ENCODE measurements around the gene ZNF576. TPM values are rescaled to one million over a fixed set of nuclear protein-coding genes. Genes with fewer than 3 reads are reported as not detected.
A peak's percentile ranks its signal among the peaks of the same experiment; 100 is the strongest.
"Not testable (repeated sequence)": the region's sequence is repeated elsewhere in the genome, so short reads cannot be mapped to it uniquely, and the experiment has no call there.

Gene ZNF576
- total RNA-seq, 1 donor from 2014 or later: 17.3 TPM

DNA sequence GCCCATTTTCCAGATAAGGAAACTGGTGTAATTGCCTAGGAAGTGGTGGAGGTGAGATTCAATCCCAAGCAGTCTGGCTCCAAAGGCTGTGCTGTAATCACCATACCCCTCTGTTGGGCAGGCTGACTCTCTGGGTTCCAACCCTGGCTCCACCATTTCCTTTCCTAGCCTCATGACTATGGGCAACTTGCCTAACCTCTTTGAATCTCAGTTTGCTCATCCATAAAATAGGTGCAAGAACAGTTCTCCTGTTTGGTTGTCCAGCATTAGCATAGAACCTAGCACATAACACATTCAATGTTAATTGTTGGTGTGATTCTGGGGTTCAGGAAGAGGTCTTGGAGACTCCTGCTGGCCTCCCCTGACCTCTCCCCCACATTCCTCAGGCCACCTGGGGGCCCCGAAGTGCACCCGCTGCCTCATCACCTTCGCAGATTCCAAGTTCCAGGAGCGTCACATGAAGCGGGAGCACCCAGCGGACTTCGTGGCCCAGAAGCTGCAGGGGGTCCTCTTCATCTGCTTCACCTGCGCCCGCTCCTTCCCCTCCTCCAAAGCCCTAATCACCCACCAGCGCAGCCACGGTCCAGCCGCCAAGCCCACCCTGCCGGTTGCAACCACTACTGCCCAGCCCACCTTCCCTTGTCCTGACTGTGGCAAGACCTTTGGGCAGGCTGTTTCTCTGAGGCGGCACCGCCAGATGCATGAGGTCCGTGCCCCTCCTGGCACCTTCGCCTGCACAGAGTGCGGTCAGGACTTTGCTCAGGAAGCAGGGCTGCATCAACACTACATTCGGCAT lies 2.2 kb downstream of the ZNF576 start:
- TF ChIP-seq, protein P1, sequence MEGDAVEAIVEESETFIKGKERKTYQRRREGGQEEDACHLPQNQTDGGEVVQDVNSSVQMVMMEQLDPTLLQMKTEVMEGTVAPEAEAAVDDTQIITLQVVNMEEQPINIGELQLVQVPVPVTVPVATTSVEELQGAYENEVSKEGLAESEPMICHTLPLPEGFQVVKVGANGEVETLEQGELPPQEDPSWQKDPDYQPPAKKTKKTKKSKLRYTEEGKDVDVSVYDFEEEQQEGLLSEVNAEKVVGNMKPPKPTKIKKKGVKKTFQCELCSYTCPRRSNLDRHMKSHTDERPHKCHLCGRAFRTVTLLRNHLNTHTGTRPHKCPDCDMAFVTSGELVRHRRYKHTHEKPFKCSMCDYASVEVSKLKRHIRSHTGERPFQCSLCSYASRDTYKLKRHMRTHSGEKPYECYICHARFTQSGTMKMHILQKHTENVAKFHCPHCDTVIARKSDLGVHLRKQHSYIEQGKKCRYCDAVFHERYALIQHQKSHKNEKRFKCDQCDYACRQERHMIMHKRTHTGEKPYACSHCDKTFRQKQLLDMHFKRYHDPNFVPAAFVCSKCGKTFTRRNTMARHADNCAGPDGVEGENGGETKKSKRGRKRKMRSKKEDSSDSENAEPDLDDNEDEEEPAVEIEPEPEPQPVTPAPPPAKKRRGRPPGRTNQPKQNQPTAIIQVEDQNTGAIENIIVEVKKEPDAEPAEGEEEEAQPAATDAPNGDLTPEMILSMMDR (conservative IDR thresholded peaks at IDR 0.05): no peak
- Mint-ChIP-seq H3K27ac (peak overlapping the region; percentile 98), H3K4me3 (no peak overlapping the region), H3K9me3 (no peaks in the 10 kb centered on the region), H3K4me1 (ENCODE audit: unreplicated experiment) (peaks cover 22% of the 10 kb centered on the region), H3K27me3 (peaks cover 2% of the 10 kb centered on the region), H3K36me3 (peaks cover 6% of the 10 kb centered on the region)
- DNase-seq (ENCODE audit: extremely low spot score, unreplicated experiment): no peak

DNA sequence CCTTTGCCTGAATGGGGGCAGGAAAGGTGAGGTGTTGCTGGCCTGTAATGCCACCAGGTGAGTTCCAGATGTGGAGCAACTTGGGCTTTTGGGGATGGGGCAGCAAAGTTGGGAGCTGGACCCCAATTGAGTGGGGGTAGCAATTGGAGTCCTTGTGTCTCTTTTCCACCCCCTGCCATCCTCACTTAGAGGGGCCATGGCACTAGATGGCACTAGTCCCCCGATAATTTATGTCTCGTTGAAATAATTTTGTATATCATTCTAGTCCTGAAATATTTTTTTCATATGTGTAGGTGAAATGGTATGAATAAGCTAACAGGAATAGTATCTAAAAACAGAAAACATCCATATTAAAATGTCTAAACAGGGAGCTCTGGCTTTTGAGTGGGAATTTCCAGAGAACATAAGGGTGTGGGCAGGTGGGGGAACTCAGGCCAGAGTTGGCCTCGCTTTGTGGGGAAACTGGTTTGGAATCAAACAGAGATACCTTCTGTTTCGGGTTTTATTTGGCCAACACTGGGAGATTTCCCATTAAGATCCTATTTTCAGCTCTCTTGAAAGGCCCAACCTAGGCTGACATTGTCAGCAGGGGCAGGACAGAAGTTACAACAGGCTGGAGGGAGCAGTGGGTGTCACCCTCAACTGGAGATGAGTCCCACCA lies 3.4 kb downstream of the ZNF576 start:
- no peak overlapping the region for H3K27ac Mint-ChIP-seq
- peaks cover 3% of the 10 kb centered on the region for H3K36me3 Mint-ChIP-seq
- H3K9me3 Mint-ChIP-seq: no peaks in the 10 kb centered on the region
- TF ChIP-seq, protein P1 (conservative IDR thresholded peaks at IDR 0.05): no peak
- DNase-seq (ENCODE audit: extremely low spot score, unreplicated experiment): no peak
- peaks cover 18% of the 10 kb centered on the region for H3K4me1 Mint-ChIP-seq (ENCODE audit: unreplicated experiment)
- H3K4me3 Mint-ChIP-seq: no peak overlapping the region
- peaks cover 2% of the 10 kb centered on the region for H3K27me3 Mint-ChIP-seq

DNA sequence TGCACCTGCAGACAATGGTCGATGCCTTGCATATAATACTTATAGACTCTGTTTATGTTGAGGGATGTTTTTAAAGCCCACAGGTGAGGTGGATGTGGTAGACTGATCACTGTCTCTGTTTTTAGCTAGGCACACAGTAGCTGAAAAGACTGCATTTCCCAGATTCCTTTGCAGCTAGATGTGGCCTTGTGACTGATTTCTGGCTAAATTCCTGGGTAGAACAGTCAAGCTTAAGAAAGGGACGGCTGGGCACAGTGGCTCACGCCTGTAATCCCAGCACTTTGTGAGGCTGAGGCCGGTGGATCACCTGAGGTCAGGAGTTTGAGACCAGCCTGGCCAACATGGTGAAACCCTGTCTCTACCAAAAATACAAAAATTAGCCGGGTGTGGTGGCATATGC lies 3.9 kb downstream of the ZNF576 start:
- H3K27me3 Mint-ChIP-seq; DNase-seq (ENCODE audit: extremely low spot score, unreplicated experiment); H3K9me3 Mint-ChIP-seq; H3K36me3 Mint-ChIP-seq; H3K4me3 Mint-ChIP-seq; H3K27ac Mint-ChIP-seq: not testable (repeated sequence)
- peaks cover 18% of the 10 kb centered on the region for H3K4me1 Mint-ChIP-seq (ENCODE audit: unreplicated experiment)

DNA sequence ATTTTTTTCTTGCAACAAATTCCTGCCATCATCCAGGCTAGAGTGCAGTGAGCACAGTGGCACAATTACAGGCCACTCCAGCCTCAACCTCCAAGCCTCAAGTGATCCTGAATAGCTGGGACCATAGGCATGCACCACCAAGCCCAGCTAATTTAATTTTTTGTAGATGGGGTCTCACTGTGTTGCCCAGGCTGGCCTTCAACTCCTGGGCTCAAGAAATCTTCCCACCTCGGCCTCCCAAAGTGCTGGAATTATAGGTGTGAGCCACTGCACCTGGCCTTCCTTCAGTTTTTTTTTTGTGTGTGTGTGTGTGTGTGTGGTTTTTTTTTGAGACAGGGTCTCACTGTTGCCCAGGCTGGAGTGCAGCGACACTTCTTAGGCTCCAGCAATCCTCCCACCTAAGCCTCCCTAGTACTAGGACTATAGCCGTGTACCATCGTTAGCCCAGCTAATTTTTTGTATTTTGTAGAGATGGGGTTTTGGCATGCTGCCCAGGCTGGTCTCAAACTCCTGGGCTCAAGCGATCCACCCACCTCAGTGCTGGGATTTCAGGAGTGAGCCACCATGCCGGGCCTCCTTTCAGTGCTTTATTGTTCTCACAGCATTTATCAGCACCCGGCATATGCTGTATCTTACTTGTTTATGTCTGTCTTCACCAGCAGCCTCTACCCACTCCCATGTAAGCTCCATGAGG lies 9.6 kb downstream of the ZNF576 start:
- Mint-ChIP-seq H3K4me3 (no peak overlapping the region), H3K9me3 (no peaks in the 10 kb centered on the region), H3K36me3 (peaks cover 9% of the 10 kb centered on the region), H3K27ac (no peak overlapping the region), H3K4me1 (ENCODE audit: unreplicated experiment) (peaks cover 6% of the 10 kb centered on the region), H3K27me3 (no peaks in the 10 kb centered on the region)
- TF ChIP-seq, protein P1 (conservative IDR thresholded peaks at IDR 0.05): no peak
- no peak for DNase-seq (ENCODE audit: extremely low spot score, unreplicated experiment)

DNA sequence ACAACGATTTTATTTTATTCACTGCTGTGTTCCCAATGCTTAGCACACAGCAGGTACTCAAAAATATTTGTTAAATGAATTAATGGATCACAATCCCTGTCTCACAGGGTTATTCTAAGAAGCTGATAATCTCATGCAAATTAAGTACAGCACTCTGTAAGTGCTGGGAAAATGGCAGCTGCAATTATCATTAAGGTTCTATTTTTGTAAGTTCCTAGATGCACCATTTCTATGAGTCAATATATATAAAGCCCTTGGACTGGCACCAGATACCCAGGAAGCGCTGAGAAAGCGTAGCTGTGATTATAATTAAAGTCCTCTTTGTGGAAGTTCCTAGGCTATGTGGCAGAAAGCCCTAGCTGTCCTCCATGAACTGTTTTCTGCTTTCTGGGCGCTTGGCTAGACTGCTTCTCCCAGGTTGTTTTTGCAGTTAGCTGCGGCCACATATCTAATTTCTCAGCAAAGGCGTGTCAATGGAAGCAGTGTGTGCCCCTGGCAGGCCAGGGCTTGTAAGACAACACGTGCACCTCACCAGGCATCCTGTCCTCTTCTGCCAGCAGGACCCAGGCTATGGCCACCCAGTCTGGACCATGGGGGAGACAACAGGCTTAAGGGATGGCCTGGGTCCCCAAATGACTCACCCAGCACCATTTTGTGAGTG lies 10.3 kb downstream of the ZNF576 start:
- Mint-ChIP-seq H3K9me3 (no peaks in the 10 kb centered on the region), H3K4me3 (no peak overlapping the region), H3K27me3 (no peaks in the 10 kb centered on the region), H3K36me3 (peaks cover 10% of the 10 kb centered on the region), H3K4me1 (ENCODE audit: unreplicated experiment) (peaks cover 9% of the 10 kb centered on the region), H3K27ac (no peak overlapping the region)
- DNase-seq (ENCODE audit: extremely low spot score, unreplicated experiment): no peak
- TF ChIP-seq, protein P1 (conservative IDR thresholded peaks at IDR 0.05): no peak
